ENCODE results near the gene CX3CL1. TPM values are rescaled to one million over a fixed set of nuclear protein-coding genes. Genes with fewer than 3 reads are reported as not detected.
"Not testable (repeated sequence)": the region's sequence is repeated elsewhere in the genome, so short reads cannot be mapped to it uniquely, and the experiment has no call there.

Gene CX3CL1
- total RNA-seq, 1 experiment from 2014 or later: not detected

GRCh38 chr16:57371494-57372371 lies 557 bp upstream of the CX3CL1 start:
- Histone ChIP-seq H3K4me1 (replicated peaks; ENCODE audit: insufficient read depth) (peaks cover 17% of the 10 kb centered on the region), H4K20me1 (ENCODE audit: insufficient read depth) (no peaks in the 10 kb centered on the region), H3K27ac (no peak overlapping the region), H3K36me3 (ENCODE audit: low read depth) (no peaks in the 10 kb centered on the region), H3K9me2 (ENCODE audit: insufficient read depth) (no peaks in the 10 kb centered on the region), H3K4me3 (no peak overlapping the region), H3F3A (ENCODE audit: insufficient read depth, low read depth) (peaks cover 18% of the 10 kb centered on the region; the same call in 1 of the 2 replicates), H3K9me3 (ENCODE audit: insufficient read depth, low read depth) (no peaks in the 10 kb centered on the region), H3K4me2 (no peak overlapping the region), H2AFZ (no peak overlapping the region), H3K27me3 (ENCODE audit: insufficient read depth, low read depth) (no peaks in the 10 kb centered on the region), H3K79me2 (ENCODE audit: low read depth) (no peaks in the 10 kb centered on the region)
- ChIA-PET POLR2A (ENCODE audit: unreplicated experiment) (no interaction called here), CTCF (no interaction called here)
- intact Hi-C loops (cut with micrococcal nuclease; ENCODE audit: unreplicated experiment): no loop called here
- no TSS peak for BruUV-seq (replicated peaks)
- DNase-seq: no peak
- TF ChIP-seq EZH2 (IDR thresholded peaks at IDR 0.05; ENCODE audit: low read depth) (no peak), CTCF (conservative IDR thresholded peaks at IDR 0.05) (no peak)

GRCh38 chr16:57373117-57373947 lies 1.0 kb downstream of the CX3CL1 start:
- H2AFZ ChIP-seq: no peak overlapping the region
- TF ChIP-seq CTCF (conservative IDR thresholded peaks at IDR 0.05) (no peak), EZH2 (IDR thresholded peaks at IDR 0.05; ENCODE audit: low read depth) (no peak)
- peaks cover 18% of the 10 kb centered on the region for H3F3A ChIP-seq (ENCODE audit: insufficient read depth, low read depth)
- CTCF ChIA-PET: no interaction called here
- no TSS peak for BruUV-seq (replicated peaks)
- no peaks in the 10 kb centered on the region for H4K20me1 ChIP-seq (ENCODE audit: insufficient read depth)
- no peak overlapping the region for H3K4me2 ChIP-seq
- no peaks in the 10 kb centered on the region for H3K27me3 ChIP-seq (ENCODE audit: insufficient read depth, low read depth)
- no peaks in the 10 kb centered on the region for H3K79me2 ChIP-seq (ENCODE audit: low read depth)
- no peak overlapping the region for H3K27ac ChIP-seq
- intact Hi-C loops (cut with micrococcal nuclease; ENCODE audit: unreplicated experiment): no loop called here
- peaks cover 18% of the 10 kb centered on the region for H3K4me1 ChIP-seq (replicated peaks; ENCODE audit: insufficient read depth)
- no peaks in the 10 kb centered on the region for H3K9me3 ChIP-seq (ENCODE audit: insufficient read depth, low read depth)
- no peak overlapping the region for H3K4me3 ChIP-seq
- no peaks in the 10 kb centered on the region for H3K36me3 ChIP-seq (ENCODE audit: low read depth)
- POLR2A ChIA-PET (ENCODE audit: unreplicated experiment): interaction anchor here (0.7 kb wide), 1 partner anchor 150 kb away, joined by 4 read pairs; no protein-coding TSS in a partner anchor
- DNase-seq: no peak
- no peaks in the 10 kb centered on the region for H3K9me2 ChIP-seq (ENCODE audit: insufficient read depth)

- no peaks in the 10 kb centered on the region for H3K9me3 ChIP-seq (ENCODE audit: insufficient read depth, low read depth)
- no peaks in the 10 kb centered on the region for H3K79me2 ChIP-seq (ENCODE audit: low read depth)
- no peak overlapping the region for H3K27ac ChIP-seq
- H3K4me3 ChIP-seq: no peak overlapping the region
- POLR2A ChIA-PET (ENCODE audit: unreplicated experiment): no interaction called here
- intact Hi-C loops (cut with micrococcal nuclease; ENCODE audit: unreplicated experiment): no loop called here
- H3K4me2 ChIP-seq: no peak overlapping the region
- peaks cover 26% of the 10 kb centered on the region for H3F3A ChIP-seq (ENCODE audit: insufficient read depth, low read depth)
- no peaks in the 10 kb centered on the region for H3K27me3 ChIP-seq (ENCODE audit: insufficient read depth, low read depth)
- no peak overlapping the region for H2AFZ ChIP-seq
- H4K20me1 ChIP-seq (ENCODE audit: insufficient read depth): no peaks in the 10 kb centered on the region
- no peaks in the 10 kb centered on the region for H3K36me3 ChIP-seq (ENCODE audit: low read depth)
- TF ChIP-seq EZH2 (IDR thresholded peaks at IDR 0.05; ENCODE audit: low read depth) (no peak), CTCF (conservative IDR thresholded peaks at IDR 0.05) (no peak)
- CTCF ChIA-PET: no interaction called here
- H3K4me1 ChIP-seq (replicated peaks; ENCODE audit: insufficient read depth): peaks cover 25% of the 10 kb centered on the region
- no TSS peak for BruUV-seq (replicated peaks)
- no peaks in the 10 kb centered on the region for H3K9me2 ChIP-seq (ENCODE audit: insufficient read depth)
- no peak for DNase-seq
These were observed 1.8 kb downstream of the CX3CL1 start for GRCh38 chr16:57374067-57374534.

GRCh38 chr16:57374925-57375465 lies 2.7 kb downstream of the CX3CL1 start:
- DNase-seq; H3K4me2 ChIP-seq; H3K9me3 ChIP-seq (ENCODE audit: insufficient read depth, low read depth); H3K36me3 ChIP-seq (ENCODE audit: low read depth); H4K20me1 ChIP-seq (ENCODE audit: insufficient read depth); intact Hi-C loops (cut with micrococcal nuclease; ENCODE audit: unreplicated experiment); H3K27me3 ChIP-seq (ENCODE audit: insufficient read depth, low read depth); H3K27ac ChIP-seq; H3K79me2 ChIP-seq (ENCODE audit: low read depth); H2AFZ ChIP-seq; POLR2A ChIA-PET (ENCODE audit: unreplicated experiment); H3K4me3 ChIP-seq; CTCF ChIA-PET; H3K9me2 ChIP-seq (ENCODE audit: insufficient read depth); BruUV-seq (replicated peaks): not testable (repeated sequence)
- Histone ChIP-seq H3K4me1 (replicated peaks; ENCODE audit: insufficient read depth) (peaks cover 28% of the 10 kb centered on the region), H3F3A (ENCODE audit: insufficient read depth, low read depth) (peaks cover 35% of the 10 kb centered on the region)

Measured in PC-9 (cell line).